NCI-H1048 (cell line): ENCODE data around the gene TBC1D3E.
"Not testable (repeated sequence)": the region's sequence is repeated elsewhere in the genome, so short reads cannot be mapped to it uniquely, and the experiment has no call there.

Source experiments
- DNase-seq: peaks from one replicate; lab custom pipeline; 2025; lab: John Stamatoyannopoulos, UW

TBC1D3E gene

GRCh38 chr17:38127651-38128050 lies at the start of gene TBC1D3E:
Gene TBC1D3E, plus strand, starts transcription at chr17:38127951. Its CDS starts 1,545 bp downstream, at chr17:38129496.
- not testable (repeated sequence) for DNase-seq

GRCh38 chr17:38087344-38087743 lies 40.4 kb upstream of the TBC1D3E start:
- not testable (repeated sequence) for DNase-seq

- not testable (repeated sequence) for DNase-seq
Observed at GRCh38 chr17:38088120-38088519, 39.6 kb upstream of the TBC1D3E start.

GRCh38 chr17:38094059-38094694 lies 33.6 kb upstream of the TBC1D3E start:
- not testable (repeated sequence) for DNase-seq

GRCh38 chr17:38099262-38099661 lies 28.5 kb upstream of the TBC1D3E start:
- DNase-seq = not testable (repeated sequence)

- DNase-seq = not testable (repeated sequence)
Observed at GRCh38 chr17:38119829-38120228, 7.9 kb upstream of the TBC1D3E start.

- DNase-seq = not testable (repeated sequence)
Observed at GRCh38 chr17:38134860-38135259, 7.1 kb downstream of the TBC1D3E start.
